ENCODE results near the gene LTB.

The LTB gene

GRCh38 chr6:31559958-31560696, 22.1 kb downstream of the LTB start:
- Histone ChIP-seq H3K27me3 (ENCODE audit: insufficient read depth, low read length) (no peaks in the 10 kb centered on the region), H3K4me1 (ENCODE audit: insufficient read depth, low read length, severe bottlenecking) (peaks cover 59% of the 10 kb centered on the region), H2AFZ (ENCODE audit: low read length) (no peak overlapping the region), H3K36me3 (ENCODE audit: insufficient read depth, low read length) (peaks cover 14% of the 10 kb centered on the region), H3F3A (ENCODE audit: insufficient read depth, low read length) (peaks cover 16% of the 10 kb centered on the region; the same call in 1 of the 2 replicates), H3K27ac (ENCODE audit: low read depth, low read length, poor library complexity, severe bottlenecking) (peak overlapping the region; percentile 94), H3K79me2 (ENCODE audit: insufficient read depth, low read length) (no peaks in the 10 kb centered on the region), H3K9me3 (ENCODE audit: low read length) (no peaks in the 10 kb centered on the region), H3K4me3 (ENCODE audit: low read depth, low read length, poor library complexity, severe bottlenecking) (peak overlapping the region; percentile 27), H4K20me1 (ENCODE audit: insufficient read depth, low read length) (no peaks in the 10 kb centered on the region), H3K9ac (ENCODE audit: low read length) (peak overlapping the region; percentile 48), H3K9me2 (ENCODE audit: low read depth, low read length) (no peaks in the 10 kb centered on the region), H3K4me2 (ENCODE audit: low read length) (peak overlapping the region; percentile 56)
- TF ChIP-seq CTCF (IDR thresholded peaks at IDR 0.05; ENCODE audit: low read length), result no peak
- no peak for TF ChIP-seq EZH2 (IDR thresholded peaks at IDR 0.05; ENCODE audit: borderline replicate concordance, low read length)

- no peak overlapping the region for H2AFZ ChIP-seq (ENCODE audit: low read length)
- peak overlapping the region; percentile 27 for H3K4me3 ChIP-seq (ENCODE audit: low read depth, low read length, poor library complexity, severe bottlenecking)
- no peaks in the 10 kb centered on the region for H4K20me1 ChIP-seq (ENCODE audit: insufficient read depth, low read length)
- H3K9me2 ChIP-seq (ENCODE audit: low read depth, low read length), result no peaks in the 10 kb centered on the region
- no peaks in the 10 kb centered on the region for H3K9me3 ChIP-seq (ENCODE audit: low read length)
- peaks cover 16% of the 10 kb centered on the region; the same call in 1 of the 2 replicates for H3F3A ChIP-seq (ENCODE audit: insufficient read depth, low read length)
- peak overlapping the region; percentile 56 for H3K4me2 ChIP-seq (ENCODE audit: low read length)
- H3K79me2 ChIP-seq (ENCODE audit: insufficient read depth, low read length), result no peaks in the 10 kb centered on the region
- peaks cover 14% of the 10 kb centered on the region for H3K36me3 ChIP-seq (ENCODE audit: insufficient read depth, low read length)
- peaks cover 62% of the 10 kb centered on the region for H3K4me1 ChIP-seq (ENCODE audit: insufficient read depth, low read length, severe bottlenecking)
- H3K27me3 ChIP-seq (ENCODE audit: insufficient read depth, low read length), result no peaks in the 10 kb centered on the region
- no peak for TF ChIP-seq EZH2 (IDR thresholded peaks at IDR 0.05; ENCODE audit: borderline replicate concordance, low read length)
- no peak for TF ChIP-seq CTCF (IDR thresholded peaks at IDR 0.05; ENCODE audit: low read length)
- H3K27ac ChIP-seq (ENCODE audit: low read depth, low read length, poor library complexity, severe bottlenecking), result peak overlapping the region; percentile 94
- peak overlapping the region; percentile 48 for H3K9ac ChIP-seq (ENCODE audit: low read length)
Measured at GRCh38 chr6:31559606-31559957, 22.6 kb downstream of the LTB start.

- H3K27me3 ChIP-seq (ENCODE audit: insufficient read depth, low read length), result no peaks in the 10 kb centered on the region
- H3K4me2 ChIP-seq (ENCODE audit: low read length), result peak overlapping the region; percentile 56
- peak overlapping the region; percentile 27 for H3K4me3 ChIP-seq (ENCODE audit: low read depth, low read length, poor library complexity, severe bottlenecking)
- no peaks in the 10 kb centered on the region for H4K20me1 ChIP-seq (ENCODE audit: insufficient read depth, low read length)
- H3K79me2 ChIP-seq (ENCODE audit: insufficient read depth, low read length), result no peaks in the 10 kb centered on the region
- peaks cover 69% of the 10 kb centered on the region for H3K4me1 ChIP-seq (ENCODE audit: insufficient read depth, low read length, severe bottlenecking)
- H3K9ac ChIP-seq (ENCODE audit: low read length), result peak overlapping the region; percentile 48
- peak overlapping the region; percentile 94 for H3K27ac ChIP-seq (ENCODE audit: low read depth, low read length, poor library complexity, severe bottlenecking)
- peaks cover 16% of the 10 kb centered on the region; the same call in 1 of the 2 replicates for H3F3A ChIP-seq (ENCODE audit: insufficient read depth, low read length)
- H3K36me3 ChIP-seq (ENCODE audit: insufficient read depth, low read length), result peaks cover 14% of the 10 kb centered on the region
- TF ChIP-seq EZH2 (IDR thresholded peaks at IDR 0.05; ENCODE audit: borderline replicate concordance, low read length) (no peak), CTCF (IDR thresholded peaks at IDR 0.05; ENCODE audit: low read length) (no peak)
- H3K9me2 ChIP-seq (ENCODE audit: low read depth, low read length), result no peaks in the 10 kb centered on the region
- no peaks in the 10 kb centered on the region for H3K9me3 ChIP-seq (ENCODE audit: low read length)
- no peak overlapping the region for H2AFZ ChIP-seq (ENCODE audit: low read length)
Measured at GRCh38 chr6:31558631-31559500, 23.4 kb downstream of the LTB start.
